GM12874 (cell line): ENCODE results near the gene FBXO31.

ENCODE experiments used
- TF ChIP-seq, protein P1 (sequence below): IDR thresholded peaks from 2 replicates; pipeline ENCODE4 v1.5.1; 2011; ENCODE audit warnings: low read depth, mild to moderate bottlenecking, control low read depth, low read length, moderate library complexity; ENCODE audit not compliant: insufficient read depth

FBXO31 gene

GRCh38 chr16:87297918-87298631, 85.5 kb downstream of the FBXO31 start:
- TF ChIP-seq, protein P1, sequence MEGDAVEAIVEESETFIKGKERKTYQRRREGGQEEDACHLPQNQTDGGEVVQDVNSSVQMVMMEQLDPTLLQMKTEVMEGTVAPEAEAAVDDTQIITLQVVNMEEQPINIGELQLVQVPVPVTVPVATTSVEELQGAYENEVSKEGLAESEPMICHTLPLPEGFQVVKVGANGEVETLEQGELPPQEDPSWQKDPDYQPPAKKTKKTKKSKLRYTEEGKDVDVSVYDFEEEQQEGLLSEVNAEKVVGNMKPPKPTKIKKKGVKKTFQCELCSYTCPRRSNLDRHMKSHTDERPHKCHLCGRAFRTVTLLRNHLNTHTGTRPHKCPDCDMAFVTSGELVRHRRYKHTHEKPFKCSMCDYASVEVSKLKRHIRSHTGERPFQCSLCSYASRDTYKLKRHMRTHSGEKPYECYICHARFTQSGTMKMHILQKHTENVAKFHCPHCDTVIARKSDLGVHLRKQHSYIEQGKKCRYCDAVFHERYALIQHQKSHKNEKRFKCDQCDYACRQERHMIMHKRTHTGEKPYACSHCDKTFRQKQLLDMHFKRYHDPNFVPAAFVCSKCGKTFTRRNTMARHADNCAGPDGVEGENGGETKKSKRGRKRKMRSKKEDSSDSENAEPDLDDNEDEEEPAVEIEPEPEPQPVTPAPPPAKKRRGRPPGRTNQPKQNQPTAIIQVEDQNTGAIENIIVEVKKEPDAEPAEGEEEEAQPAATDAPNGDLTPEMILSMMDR: peak; percentile 58

GRCh38 chr16:87297407-87297806, 86.2 kb downstream of the FBXO31 start:
- TF ChIP-seq, protein P1: no peak

DNA sequence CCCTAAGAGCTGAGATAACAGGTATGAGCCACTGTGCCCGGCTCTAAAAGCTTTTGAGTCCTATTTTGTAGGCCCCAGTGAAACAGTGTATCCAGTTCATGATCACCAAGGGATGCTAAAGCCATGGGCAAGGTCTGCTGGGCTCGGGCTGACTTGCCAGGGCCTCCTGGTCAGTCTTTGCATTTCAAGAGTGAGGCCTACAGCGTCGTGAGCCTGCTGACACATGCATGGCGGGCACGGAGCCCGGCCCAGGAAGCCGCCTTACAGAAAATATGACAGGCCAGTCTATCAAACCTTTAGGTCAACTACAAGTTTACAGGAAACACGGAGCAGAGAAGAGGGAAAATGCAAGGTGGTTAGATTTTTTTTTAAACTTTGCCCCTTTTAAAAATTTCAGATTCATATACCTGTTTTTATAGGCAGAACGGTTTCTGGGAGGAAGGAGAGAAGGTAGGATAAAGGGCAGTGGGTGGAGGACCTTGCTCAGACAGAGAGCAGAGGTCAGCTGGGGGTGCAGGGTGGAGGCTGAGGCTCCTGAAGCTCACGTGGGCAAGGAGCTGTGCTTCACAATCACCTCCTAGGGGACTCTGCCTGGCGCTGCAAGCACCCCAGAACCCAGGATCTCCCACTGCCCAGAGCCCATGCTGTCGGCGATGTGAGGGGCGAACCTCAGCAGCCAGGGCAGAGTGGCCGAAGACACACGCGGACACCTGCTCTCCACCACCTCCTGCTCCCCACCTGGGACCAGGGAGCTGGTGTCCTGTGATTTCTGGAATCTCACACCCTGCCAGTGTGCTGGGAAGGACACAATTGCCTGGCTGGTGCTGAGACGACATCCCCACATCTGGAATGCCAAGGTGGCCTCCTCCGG, 87.7 kb downstream of the FBXO31 start:
- TF ChIP-seq, protein P1: no peak

DNA sequence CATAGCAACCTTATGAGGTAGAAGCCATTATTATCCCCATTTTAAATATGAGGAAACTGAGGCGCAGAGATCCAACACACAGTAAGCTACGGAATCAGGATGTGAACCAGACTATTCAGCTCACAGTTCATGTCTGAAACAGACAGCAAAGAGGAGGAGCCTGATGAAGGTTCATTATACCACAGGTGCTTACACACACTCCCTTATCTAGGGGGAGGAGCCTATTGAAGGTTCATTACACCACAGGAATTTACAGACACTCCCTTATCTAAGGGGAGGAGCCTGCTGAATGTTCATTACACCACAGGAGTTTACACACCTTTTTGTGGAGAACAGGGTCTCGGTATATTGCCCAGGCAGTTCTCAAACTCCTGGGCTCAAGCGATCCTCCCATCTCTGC, 88.3 kb downstream of the FBXO31 start:
- TF ChIP-seq, protein P1: no peak

GRCh38 chr16:87293990-87294389, 89.6 kb downstream of the FBXO31 start:
- TF ChIP-seq, protein P1: no peak

DNA sequence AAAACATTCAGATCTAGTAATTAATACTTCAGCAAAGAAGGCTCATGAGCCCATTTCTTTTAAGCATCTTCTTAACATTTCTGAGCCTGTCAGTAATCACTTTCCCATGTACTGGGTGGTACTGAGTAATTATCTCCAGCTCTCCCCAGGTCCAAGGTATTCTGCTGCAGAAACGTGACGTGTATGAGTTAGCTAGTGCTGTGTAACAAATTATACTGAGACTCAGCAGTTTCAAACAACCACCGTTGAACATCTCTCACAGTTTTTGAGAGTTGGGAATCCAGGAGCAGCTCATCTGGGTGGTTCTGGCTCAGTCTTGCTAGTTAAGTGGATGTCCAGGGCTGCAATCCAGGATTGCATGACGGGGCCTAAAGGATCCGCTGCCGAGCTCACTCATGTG, 91.6 kb downstream of the FBXO31 start:
- TF ChIP-seq, protein P1: no peak

DNA sequence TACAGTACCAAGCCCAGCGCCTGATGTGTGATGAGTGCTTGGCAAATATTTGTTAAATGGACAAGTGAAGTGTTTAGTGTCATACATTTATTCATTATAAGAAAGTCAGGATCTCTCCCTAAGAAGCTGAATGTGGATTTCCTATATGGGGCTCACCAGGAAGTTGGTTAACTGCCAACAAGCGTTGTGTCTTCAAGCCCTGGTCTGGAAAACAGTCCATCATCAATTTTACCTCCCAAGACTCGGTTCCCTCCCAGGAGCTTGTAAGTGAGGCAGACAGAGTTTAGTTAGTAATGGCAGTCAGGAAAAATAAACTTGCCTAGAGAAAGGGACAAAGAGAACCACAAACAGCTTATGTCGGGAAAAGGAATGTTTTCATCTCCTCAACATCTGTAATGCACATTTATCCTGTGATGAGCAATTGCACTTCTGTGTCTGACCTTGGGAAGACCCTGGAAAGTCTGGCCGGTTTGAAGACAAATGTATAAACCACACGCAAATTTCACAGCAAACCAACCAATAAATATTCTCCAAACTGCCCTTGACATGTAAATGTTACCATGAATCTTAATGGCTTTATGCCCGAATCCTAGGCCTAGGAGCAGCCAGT, 94.7 kb downstream of the FBXO31 start:
- TF ChIP-seq, protein P1: no peak
